WTC11 (cell line): ENCODE results near the gene PCDHGA8. TPM values are rescaled to one million over a fixed set of nuclear protein-coding genes. Genes with fewer than 3 reads are reported as not detected.

Experiments
- ATAC-seq: fragments of 200-7000 bp; cut with Tn5 transposase; 2 replicates; pipeline ENCODE4 v1.10.0; 2021; ENCODE audit warnings: mild to moderate bottlenecking, moderate library complexity
- CTCF ChIA-PET: fragments of 300-600 bp; sonication (Branson Sonifier 250); formaldehyde crosslinking; loops from one replicate; lab custom pipeline; 2021; ENCODE audit warnings: antibody characterized with exemption; lab: Charles Lee
- POLR2A ChIA-PET: fragments of 350-600 bp; sonication (Branson Sonifier 250); formaldehyde crosslinking; loops from one replicate; lab custom pipeline; 2021; ENCODE audit warnings: antibody characterized with exemption; lab: Charles Lee
- DNase-seq: peaks from one replicate; pipeline ENCODE4 v3.0.0; 2021; ENCODE audit warnings: low spot score
- H3K27ac Mint-ChIP-seq: 2 replicates; pipeline ENCODE4 v1.8.0; 2021; ENCODE audit warnings: mixed read lengths
- H3K27me3 Mint-ChIP-seq: 2 replicates; pipeline ENCODE4 v1.8.0; 2021; ENCODE audit warnings: low read depth, mild to moderate bottlenecking, moderate library complexity, mixed read lengths
- H3K36me3 Mint-ChIP-seq: 2 replicates; pipeline ENCODE4 v1.8.0; 2021; ENCODE audit warnings: mixed read lengths
- H3K4me1 Mint-ChIP-seq: 2 replicates; pipeline ENCODE4 v1.8.0; 2022; ENCODE audit warnings: mixed read lengths
- H3K4me3 Mint-ChIP-seq: 2 replicates; pipeline ENCODE4 v1.8.0; 2021; ENCODE audit warnings: mild to moderate bottlenecking, moderate library complexity, mixed read lengths
- H3K9me3 Mint-ChIP-seq: 2 replicates; pipeline ENCODE4 v1.8.0; 2021; ENCODE audit warnings: mixed read lengths
- ATF1 ChIP-seq: sonication (generic); formaldehyde crosslinking; IDR thresholded peaks from 2 replicates; pipeline ENCODE4 v1.8.1; 2023; ENCODE audit warnings: mild to moderate bottlenecking, moderate library complexity, missing genetic modification reagents
- CREM ChIP-seq: sonication (generic); formaldehyde crosslinking; IDR thresholded peaks from 2 replicates; pipeline ENCODE4 v1.8.1; 2022; ENCODE audit warnings: mild to moderate bottlenecking, missing genetic modification reagents, moderate library complexity
- EMX1 ChIP-seq: fragments of 250-450 bp; sonication (Bioruptor Pico); IDR thresholded peaks from 2 replicates; pipeline ENCODE4 v1.8.0; 2021; ENCODE audit warnings: mild to moderate bottlenecking
- JUN ChIP-seq: sonication (generic); formaldehyde crosslinking; IDR thresholded peaks from 2 replicates; pipeline ENCODE4 v1.8.0; 2023; ENCODE audit warnings: mild to moderate bottlenecking, missing genetic modification reagents
- MXD4 ChIP-seq: fragments of 250-450 bp; sonication (Bioruptor Pico); IDR thresholded peaks from 2 replicates; pipeline ENCODE4 v1.8.0; 2021; ENCODE audit warnings: mild to moderate bottlenecking, moderate library complexity, borderline replicate concordance
- MYBL2 ChIP-seq: sonication (generic); formaldehyde crosslinking; IDR thresholded peaks from 2 replicates; pipeline ENCODE4 v1.8.1; 2023; ENCODE audit warnings: mild to moderate bottlenecking, moderate library complexity, missing genetic modification reagents
- NR1H2 ChIP-seq: sonication (generic); formaldehyde crosslinking; IDR thresholded peaks from 2 replicates; pipeline ENCODE4 v1.9.0; 2021; ENCODE audit warnings: mild to moderate bottlenecking, moderate library complexity, missing genetic modification reagents
- NR2C2 ChIP-seq: sonication (generic); formaldehyde crosslinking; IDR thresholded peaks from 2 replicates; pipeline ENCODE4 v1.8.0; 2022; ENCODE audit warnings: mild to moderate bottlenecking, missing genetic modification reagents
- SP1 ChIP-seq: sonication (generic); formaldehyde crosslinking; conservative IDR thresholded peaks from 2 replicates; pipeline ENCODE4 v1.8.1; 2022; ENCODE audit warnings: missing genetic modification reagents
- ZBTB21 ChIP-seq: sonication (generic); formaldehyde crosslinking; IDR thresholded peaks from 2 replicates; pipeline ENCODE4 v1.8.1; 2023; ENCODE audit warnings: mild to moderate bottlenecking, missing genetic modification reagents, borderline replicate concordance
- ZNF121 ChIP-seq: sonication (generic); formaldehyde crosslinking; IDR thresholded peaks from 2 replicates; pipeline ENCODE4 v1.8.0; 2023; ENCODE audit warnings: missing genetic modification reagents
- ZNF263 ChIP-seq: sonication (generic); formaldehyde crosslinking; IDR thresholded peaks from 2 replicates; pipeline ENCODE4 v1.8.1; 2022; ENCODE audit warnings: low read depth, mild to moderate bottlenecking, moderate library complexity, missing genetic modification reagents
- ZNF416 ChIP-seq: fragments of 250-450 bp; sonication (Bioruptor Pico); IDR thresholded peaks from 2 replicates; pipeline ENCODE4 v1.9.0; 2021; ENCODE audit warnings: mild to moderate bottlenecking, inconsistent platforms
- total RNA-seq: library from RNA; stranded (reverse); gene quantifications from 3 replicates; pipeline ENCODE4 v1.2.3, GENCODE V29; 2021
- TF ChIP-seq, protein P1 (sequence below): sonication (generic); formaldehyde crosslinking; IDR thresholded peaks from 2 replicates; pipeline ENCODE4 v1.8.1; 2023; ENCODE audit warnings: mild to moderate bottlenecking, moderate library complexity, missing genetic modification reagents
- TF ChIP-seq, protein P2 (sequence below): fragments of 200-600 bp; IDR thresholded peaks from 2 replicates; pipeline ENCODE4 v1.8.0; 2022; ENCODE audit warnings: antibody characterized with exemption
- TF ChIP-seq, protein P3 (sequence below): sonication (generic); formaldehyde crosslinking; IDR thresholded peaks from 2 replicates; pipeline ENCODE4 v1.8.1; 2023; ENCODE audit warnings: mild to moderate bottlenecking, missing genetic modification reagents, moderate library complexity
- TF ChIP-seq, protein P4 (sequence below): fragments of 250-450 bp; sonication (Bioruptor Pico); conservative IDR thresholded peaks from 2 replicates; pipeline ENCODE4 v1.9.0; 2021; ENCODE audit warnings: mild to moderate bottlenecking
- TF ChIP-seq, protein P5 (sequence below): fragments of 250-450 bp; sonication (Bioruptor Pico); IDR thresholded peaks from 2 replicates; pipeline ENCODE4 v1.9.0; 2021; ENCODE audit warnings: moderate library complexity, mild to moderate bottlenecking, inconsistent platforms, borderline replicate concordance
- TF ChIP-seq, protein P6 (sequence below): sonication (generic); formaldehyde crosslinking; IDR thresholded peaks from 2 replicates; pipeline ENCODE4 v1.8.1; 2023; ENCODE audit warnings: mild to moderate bottlenecking, missing genetic modification reagents, borderline replicate concordance
- TF ChIP-seq, protein P7 (sequence below): sonication (generic); formaldehyde crosslinking; conservative IDR thresholded peaks from 2 replicates; pipeline ENCODE4 v1.8.1; 2022; ENCODE audit warnings: mild to moderate bottlenecking, missing genetic modification reagents
- TF ChIP-seq, protein P8 (sequence below): sonication (generic); formaldehyde crosslinking; IDR thresholded peaks from 2 replicates; pipeline ENCODE4 v1.8.0; 2022; ENCODE audit warnings: mild to moderate bottlenecking, missing genetic modification reagents
- TF ChIP-seq, protein P9 (sequence below): sonication (generic); formaldehyde crosslinking; IDR thresholded peaks from 2 replicates; pipeline ENCODE4 v1.8.0; 2022; ENCODE audit warnings: mild to moderate bottlenecking, missing genetic modification reagents

Gene PCDHGA8
- total RNA-seq, 1 experiment from 2014 or later: 2.1 TPM

DNA sequence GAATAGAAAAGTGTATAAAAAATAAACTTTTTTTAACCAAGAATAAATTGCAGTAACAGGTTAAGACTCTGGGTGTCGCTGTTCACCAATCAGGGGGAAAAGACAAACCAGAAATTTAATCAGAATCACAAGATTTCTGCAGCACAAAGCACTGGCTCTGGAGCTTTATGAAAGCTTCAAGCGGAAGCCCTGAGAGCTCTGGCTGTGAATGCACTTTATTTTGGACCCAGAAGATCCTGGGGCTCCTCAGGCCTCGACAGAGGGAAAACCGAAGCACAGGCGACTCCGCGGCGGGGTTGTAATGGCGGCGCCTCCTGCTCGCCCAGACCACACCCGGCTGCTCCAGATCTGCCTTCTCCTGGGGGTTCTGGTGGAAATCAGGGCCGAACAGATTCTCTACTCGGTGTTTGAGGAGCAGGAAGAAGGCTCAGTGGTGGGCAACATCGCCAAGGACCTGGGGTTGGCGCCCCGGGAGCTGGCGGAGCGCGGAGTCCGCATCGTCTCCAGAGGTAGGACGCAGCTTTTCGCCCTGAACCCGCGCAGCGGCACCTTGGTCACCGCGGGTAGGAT is 37.4 kb upstream of the PCDHGA8 start, which contains the start of gene PCDHGA4:
PCDHGA4 (plus strand) TSS at position 122 of the 570 bp plus-strand sequence; CDS start at position 209, 87 bp downstream.
- TF ChIP-seq, protein P1, sequence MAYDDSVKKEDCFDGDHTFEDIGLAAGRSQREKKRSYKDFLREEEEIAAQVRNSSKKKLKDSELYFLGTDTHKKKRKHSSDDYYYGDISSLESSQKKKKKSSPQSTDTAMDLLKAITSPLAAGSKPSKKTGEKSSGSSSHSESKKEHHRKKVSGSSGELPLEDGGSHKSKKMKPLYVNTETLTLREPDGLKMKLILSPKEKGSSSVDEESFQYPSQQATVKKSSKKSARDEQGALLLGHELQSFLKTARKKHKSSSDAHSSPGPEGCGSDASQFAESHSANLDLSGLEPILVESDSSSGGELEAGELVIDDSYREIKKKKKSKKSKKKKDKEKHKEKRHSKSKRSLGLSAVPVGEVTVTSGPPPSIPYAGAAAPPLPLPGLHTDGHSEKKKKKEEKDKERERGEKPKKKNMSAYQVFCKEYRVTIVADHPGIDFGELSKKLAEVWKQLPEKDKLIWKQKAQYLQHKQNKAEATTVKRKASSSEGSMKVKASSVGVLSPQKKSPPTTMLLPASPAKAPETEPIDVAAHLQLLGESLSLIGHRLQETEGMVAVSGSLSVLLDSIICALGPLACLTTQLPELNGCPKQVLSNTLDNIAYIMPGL (CRISPR knock-in tag): no peak
- TF ChIP-seq, protein P2, sequence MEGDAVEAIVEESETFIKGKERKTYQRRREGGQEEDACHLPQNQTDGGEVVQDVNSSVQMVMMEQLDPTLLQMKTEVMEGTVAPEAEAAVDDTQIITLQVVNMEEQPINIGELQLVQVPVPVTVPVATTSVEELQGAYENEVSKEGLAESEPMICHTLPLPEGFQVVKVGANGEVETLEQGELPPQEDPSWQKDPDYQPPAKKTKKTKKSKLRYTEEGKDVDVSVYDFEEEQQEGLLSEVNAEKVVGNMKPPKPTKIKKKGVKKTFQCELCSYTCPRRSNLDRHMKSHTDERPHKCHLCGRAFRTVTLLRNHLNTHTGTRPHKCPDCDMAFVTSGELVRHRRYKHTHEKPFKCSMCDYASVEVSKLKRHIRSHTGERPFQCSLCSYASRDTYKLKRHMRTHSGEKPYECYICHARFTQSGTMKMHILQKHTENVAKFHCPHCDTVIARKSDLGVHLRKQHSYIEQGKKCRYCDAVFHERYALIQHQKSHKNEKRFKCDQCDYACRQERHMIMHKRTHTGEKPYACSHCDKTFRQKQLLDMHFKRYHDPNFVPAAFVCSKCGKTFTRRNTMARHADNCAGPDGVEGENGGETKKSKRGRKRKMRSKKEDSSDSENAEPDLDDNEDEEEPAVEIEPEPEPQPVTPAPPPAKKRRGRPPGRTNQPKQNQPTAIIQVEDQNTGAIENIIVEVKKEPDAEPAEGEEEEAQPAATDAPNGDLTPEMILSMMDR: peak; percentile 73
- TF ChIP-seq NR2C2 (no peak), ZNF416 (CRISPR knock-in tag) (no peak), SP1 (CRISPR knock-in tag) (no peak), EMX1 (CRISPR knock-in tag) (no peak)
- TF ChIP-seq, protein P3, sequence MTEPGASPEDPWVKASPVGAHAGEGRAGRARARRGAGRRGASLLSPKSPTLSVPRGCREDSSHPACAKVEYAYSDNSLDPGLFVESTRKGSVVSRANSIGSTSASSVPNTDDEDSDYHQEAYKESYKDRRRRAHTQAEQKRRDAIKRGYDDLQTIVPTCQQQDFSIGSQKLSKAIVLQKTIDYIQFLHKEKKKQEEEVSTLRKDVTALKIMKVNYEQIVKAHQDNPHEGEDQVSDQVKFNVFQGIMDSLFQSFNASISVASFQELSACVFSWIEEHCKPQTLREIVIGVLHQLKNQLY (CRISPR knock-in tag): no peak
- TF ChIP-seq, protein P4, sequence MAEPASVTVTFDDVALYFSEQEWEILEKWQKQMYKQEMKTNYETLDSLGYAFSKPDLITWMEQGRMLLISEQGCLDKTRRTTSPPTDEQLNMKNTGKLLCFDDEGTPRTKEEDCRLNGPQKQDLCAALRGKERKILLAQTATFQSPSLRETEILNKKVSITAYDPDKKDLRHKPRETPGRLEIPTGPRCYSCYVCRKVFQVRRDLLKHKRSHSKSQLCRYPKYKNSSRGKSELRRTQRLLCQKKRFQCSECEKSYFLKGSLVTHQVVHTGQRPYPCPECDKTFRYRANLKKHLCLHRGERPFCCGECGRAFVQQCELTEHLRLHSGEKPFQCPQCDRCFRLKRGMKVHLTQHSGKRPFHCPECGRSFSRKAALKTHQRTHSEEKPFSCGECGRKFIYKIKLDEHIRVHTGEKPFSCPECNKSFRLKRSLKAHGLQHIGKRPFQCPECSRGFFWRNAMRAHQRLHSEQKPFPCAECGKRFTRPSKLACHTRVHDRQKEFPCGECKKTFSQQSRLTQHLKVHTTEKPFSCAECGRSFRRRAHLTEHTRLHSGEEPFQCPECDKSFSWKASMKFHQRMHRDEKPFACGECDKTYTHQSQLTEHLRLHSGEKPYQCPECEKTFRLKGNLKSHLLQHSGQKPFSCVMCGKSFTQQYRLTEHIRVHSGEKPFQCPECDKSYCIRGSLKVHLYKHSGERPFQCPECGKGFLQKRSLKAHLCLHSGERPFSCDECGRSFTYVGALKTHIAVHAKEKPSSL: no peak
- TF ChIP-seq, protein P5, sequence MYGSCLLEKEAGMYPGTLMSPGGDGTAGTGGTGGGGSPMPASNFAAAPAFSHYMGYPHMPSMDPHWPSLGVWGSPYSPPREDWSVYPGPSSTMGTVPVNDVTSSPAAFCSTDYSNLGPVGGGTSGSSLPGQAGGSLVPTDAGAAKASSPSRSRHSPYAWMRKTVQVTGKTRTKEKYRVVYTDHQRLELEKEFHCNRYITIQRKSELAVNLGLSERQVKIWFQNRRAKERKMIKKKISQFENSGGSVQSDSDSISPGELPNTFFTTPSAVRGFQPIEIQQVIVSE: no peak
- ATAC-seq: no peak
- CTCF ChIA-PET: interaction anchor here (0.6 to 2.5 kb wide), 15 partner anchors 11 to 206 kb away, joined by 3 to 11 read pairs (median 5); partner anchors contain the start of genes PCDHB15, PCDHGA1, PCDHGA10 and PCDHGA3
- DNase-seq: no peak
- peaks cover 54% of the 10 kb centered on the region for H3K9me3 Mint-ChIP-seq
- no peak within 1 kb of the TSS for H3K27ac Mint-ChIP-seq
- H3K4me3 Mint-ChIP-seq: no peak within 1 kb of the TSS
- POLR2A ChIA-PET: no interaction called here
- peaks cover 57% of the 10 kb centered on the region for H3K36me3 Mint-ChIP-seq
- H3K27me3 Mint-ChIP-seq: peaks cover 8% of the 10 kb centered on the region
- peaks cover 5% of the 10 kb centered on the region for H3K4me1 Mint-ChIP-seq

DNA sequence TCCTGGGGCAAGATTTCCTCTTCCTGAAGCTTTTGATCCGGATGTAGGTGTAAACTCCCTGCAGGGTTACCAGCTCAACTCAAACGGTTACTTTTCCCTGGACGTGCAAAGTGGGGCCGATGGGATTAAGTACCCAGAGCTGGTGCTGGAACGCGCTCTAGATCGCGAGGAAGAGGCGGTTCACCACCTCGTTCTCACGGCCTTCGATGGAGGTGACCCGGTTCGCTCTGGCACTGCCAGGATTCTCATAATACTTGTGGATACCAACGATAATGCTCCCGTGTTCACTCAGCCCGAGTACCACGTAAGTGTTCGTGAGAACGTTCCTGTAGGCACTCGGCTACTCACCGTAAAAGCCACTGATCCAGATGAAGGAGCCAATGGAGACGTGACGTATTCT is 36.8 kb upstream of the PCDHGA8 start:
- Mint-ChIP-seq H3K27me3 (peaks cover 9% of the 10 kb centered on the region), H3K27ac (no peak overlapping the region), H3K9me3 (peaks cover 56% of the 10 kb centered on the region), H3K4me3 (no peak overlapping the region), H3K36me3 (peaks cover 59% of the 10 kb centered on the region), H3K4me1 (peaks cover 7% of the 10 kb centered on the region)
- ATAC-seq (no peak), DNase-seq (no peak)
- ChIA-PET POLR2A (no interaction called here), CTCF (interaction anchor here (0.9 to 2.5 kb wide), 13 partner anchors 12 to 208 kb away, joined by 3 to 11 read pairs (median 5); partner anchors contain the start of genes PCDHB15, PCDHGA10, PCDHGA3 and PCDHGB4)
- TF ChIP-seq NR2C2: no peak
- TF ChIP-seq, protein P6, sequence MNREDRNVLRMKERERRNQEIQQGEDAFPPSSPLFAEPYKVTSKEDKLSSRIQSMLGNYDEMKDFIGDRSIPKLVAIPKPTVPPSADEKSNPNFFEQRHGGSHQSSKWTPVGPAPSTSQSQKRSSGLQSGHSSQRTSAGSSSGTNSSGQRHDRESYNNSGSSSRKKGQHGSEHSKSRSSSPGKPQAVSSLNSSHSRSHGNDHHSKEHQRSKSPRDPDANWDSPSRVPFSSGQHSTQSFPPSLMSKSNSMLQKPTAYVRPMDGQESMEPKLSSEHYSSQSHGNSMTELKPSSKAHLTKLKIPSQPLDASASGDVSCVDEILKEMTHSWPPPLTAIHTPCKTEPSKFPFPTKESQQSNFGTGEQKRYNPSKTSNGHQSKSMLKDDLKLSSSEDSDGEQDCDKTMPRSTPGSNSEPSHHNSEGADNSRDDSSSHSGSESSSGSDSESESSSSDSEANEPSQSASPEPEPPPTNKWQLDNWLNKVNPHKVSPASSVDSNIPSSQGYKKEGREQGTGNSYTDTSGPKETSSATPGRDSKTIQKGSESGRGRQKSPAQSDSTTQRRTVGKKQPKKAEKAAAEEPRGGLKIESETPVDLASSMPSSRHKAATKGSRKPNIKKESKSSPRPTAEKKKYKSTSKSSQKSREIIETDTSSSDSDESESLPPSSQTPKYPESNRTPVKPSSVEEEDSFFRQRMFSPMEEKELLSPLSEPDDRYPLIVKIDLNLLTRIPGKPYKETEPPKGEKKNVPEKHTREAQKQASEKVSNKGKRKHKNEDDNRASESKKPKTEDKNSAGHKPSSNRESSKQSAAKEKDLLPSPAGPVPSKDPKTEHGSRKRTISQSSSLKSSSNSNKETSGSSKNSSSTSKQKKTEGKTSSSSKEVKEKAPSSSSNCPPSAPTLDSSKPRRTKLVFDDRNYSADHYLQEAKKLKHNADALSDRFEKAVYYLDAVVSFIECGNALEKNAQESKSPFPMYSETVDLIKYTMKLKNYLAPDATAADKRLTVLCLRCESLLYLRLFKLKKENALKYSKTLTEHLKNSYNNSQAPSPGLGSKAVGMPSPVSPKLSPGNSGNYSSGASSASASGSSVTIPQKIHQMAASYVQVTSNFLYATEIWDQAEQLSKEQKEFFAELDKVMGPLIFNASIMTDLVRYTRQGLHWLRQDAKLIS (CRISPR knock-in tag): no peak
- TF ChIP-seq CREM (CRISPR knock-in tag): no peak
- no peak for TF ChIP-seq SP1 (CRISPR knock-in tag)
- TF ChIP-seq NR1H2 (CRISPR knock-in tag): no peak
- no peak for TF ChIP-seq ZBTB21 (CRISPR knock-in tag)
- no peak for TF ChIP-seq MYBL2 (CRISPR knock-in tag)
- TF ChIP-seq, protein P7, sequence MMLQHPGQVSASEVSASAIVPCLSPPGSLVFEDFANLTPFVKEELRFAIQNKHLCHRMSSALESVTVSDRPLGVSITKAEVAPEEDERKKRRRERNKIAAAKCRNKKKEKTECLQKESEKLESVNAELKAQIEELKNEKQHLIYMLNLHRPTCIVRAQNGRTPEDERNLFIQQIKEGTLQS (CRISPR knock-in tag): no peak
- TF ChIP-seq, protein P8, sequence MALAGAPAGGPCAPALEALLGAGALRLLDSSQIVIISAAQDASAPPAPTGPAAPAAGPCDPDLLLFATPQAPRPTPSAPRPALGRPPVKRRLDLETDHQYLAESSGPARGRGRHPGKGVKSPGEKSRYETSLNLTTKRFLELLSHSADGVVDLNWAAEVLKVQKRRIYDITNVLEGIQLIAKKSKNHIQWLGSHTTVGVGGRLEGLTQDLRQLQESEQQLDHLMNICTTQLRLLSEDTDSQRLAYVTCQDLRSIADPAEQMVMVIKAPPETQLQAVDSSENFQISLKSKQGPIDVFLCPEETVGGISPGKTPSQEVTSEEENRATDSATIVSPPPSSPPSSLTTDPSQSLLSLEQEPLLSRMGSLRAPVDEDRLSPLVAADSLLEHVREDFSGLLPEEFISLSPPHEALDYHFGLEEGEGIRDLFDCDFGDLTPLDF: no peak
- no peak for TF ChIP-seq JUN (CRISPR knock-in tag)
- TF ChIP-seq, protein P9, sequence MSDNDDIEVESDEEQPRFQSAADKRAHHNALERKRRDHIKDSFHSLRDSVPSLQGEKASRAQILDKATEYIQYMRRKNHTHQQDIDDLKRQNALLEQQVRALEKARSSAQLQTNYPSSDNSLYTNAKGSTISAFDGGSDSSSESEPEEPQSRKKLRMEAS: no peak
- TF ChIP-seq ATF1: no peak
- no peak for TF ChIP-seq MXD4
- TF ChIP-seq ZNF121 (CRISPR knock-in tag): no peak
- no peak for TF ChIP-seq ZNF263
